GM18951 (cell line): ENCODE data around the gene SUSD6.
"Not testable (repeated sequence)": the region's sequence is repeated elsewhere in the genome, so short reads cannot be mapped to it uniquely, and the experiment has no call there.

Experiments
- POLR2A ChIP-seq: IDR thresholded peaks from 4 replicates; pipeline ENCODE4 v1.6.1; 2011; ENCODE audit warnings: mild to moderate bottlenecking; ENCODE audit not compliant: insufficient read length, insufficient read depth; ENCODE audit errors: extremely low read depth
- in situ Hi-C: fragments of 300-500 bp; cut with MboI; formaldehyde crosslinking; loops from one replicate; pipeline ENCODE4 v1.12.0; 2022; ENCODE audit warnings: low sequenced_read_pairs, mixed read lengths, inconsistent platforms; ENCODE audit not compliant: unreplicated experiment

SUSD6 gene

GRCh38 chr14:69696633-69697557, 85.5 kb downstream of the SUSD6 start:
- in situ Hi-C loops = no loop called here
- TF ChIP-seq POLR2A = no peak

- no peak for TF ChIP-seq POLR2A
- in situ Hi-C loops = no loop called here
Observed at GRCh38 chr14:69698572-69698971, 87.2 kb downstream of the SUSD6 start.

GRCh38 chr14:69699243-69699642, 87.8 kb downstream of the SUSD6 start:
- in situ Hi-C loops = not testable (repeated sequence)

GRCh38 chr14:69699748-69700303, 88.4 kb downstream of the SUSD6 start:
- TF ChIP-seq POLR2A = no peak
- in situ Hi-C loops = loop anchor here (10.0 kb wide), 1 partner anchor 95 kb away; no protein-coding TSS in a partner anchor

GRCh38 chr14:69700575-69700974, 89.2 kb downstream of the SUSD6 start:
- in situ Hi-C loops = loop anchor here (10.0 kb wide), 1 partner anchor 96 kb away; no protein-coding TSS in a partner anchor

GRCh38 chr14:69701291-69701690, 89.9 kb downstream of the SUSD6 start:
- no peak for TF ChIP-seq POLR2A
- in situ Hi-C loops = loop anchor here (10.0 kb wide), 1 partner anchor 96 kb away; no protein-coding TSS in a partner anchor

More at GRCh38 chr14:69700575-69700974, 89.2 kb downstream of the SUSD6 start:
- TF ChIP-seq POLR2A = no peak

GRCh38 chr14:69701857-69702256, 90.5 kb downstream of the SUSD6 start:
- in situ Hi-C loops = loop anchor here (10.0 kb wide), 1 partner anchor 97 kb away; no protein-coding TSS in a partner anchor
- no peak for TF ChIP-seq POLR2A

GRCh38 chr14:69703047-69704039, 91.9 kb downstream of the SUSD6 start:
- TF ChIP-seq POLR2A = no peak
- in situ Hi-C loops = loop anchor here (10.0 kb wide), 1 partner anchor 99 kb away; no protein-coding TSS in a partner anchor

- no peak for TF ChIP-seq POLR2A
- in situ Hi-C loops = loop anchor here (10.0 kb wide), 1 partner anchor 100 kb away; no protein-coding TSS in a partner anchor
Observed at GRCh38 chr14:69704319-69704718, 92.9 kb downstream of the SUSD6 start.

- no peak for TF ChIP-seq POLR2A
- in situ Hi-C loops = loop anchor here (10.0 kb wide), 1 partner anchor 101 kb away; no protein-coding TSS in a partner anchor
Observed at GRCh38 chr14:69705706-69706105, 94.3 kb downstream of the SUSD6 start.

GRCh38 chr14:69708049-69708448, 96.7 kb downstream of the SUSD6 start:
- in situ Hi-C loops = loop anchor here (10.0 kb wide), 1 partner anchor 103 kb away; no protein-coding TSS in a partner anchor

GRCh38 chr14:69708586-69709560, 97.5 kb downstream of the SUSD6 start:
- in situ Hi-C loops = loop anchor here (10.0 kb wide), 1 partner anchor 104 kb away; no protein-coding TSS in a partner anchor
- TF ChIP-seq POLR2A = no peak

More at GRCh38 chr14:69708049-69708448, 96.7 kb downstream of the SUSD6 start:
- TF ChIP-seq POLR2A = no peak
